Measurements from ENCODE around the gene CDH4. TPM values are rescaled to one million over a fixed set of nuclear protein-coding genes. Genes with fewer than 3 reads are reported as not detected.

The CDH4 gene
- total and polyA plus RNA-seq, 2 of the 8 experiments (the other 6 are each of a cell fraction or from before 2014, with no cell fraction given): 4.3 to 7.9 TPM

- no peak for TF ChIP-seq CHD2 (IDR thresholded peaks at IDR 0.05; ENCODE audit: low read length)
- TF ChIP-seq TEAD4 (IDR thresholded peaks at IDR 0.05; ENCODE audit: low read depth, low read length): no peak
- no peak for TF ChIP-seq CHD7 (IDR thresholded peaks at IDR 0.05; ENCODE audit: insufficient replicate concordance, low read length)
- no peak for TF ChIP-seq RBBP5 (IDR thresholded peaks at IDR 0.05; ENCODE audit: borderline replicate concordance, low read depth, low read length)
- no peak for TF ChIP-seq TBP (IDR thresholded peaks at IDR 0.05; ENCODE audit: low read depth, low read length)
- no peak for TF ChIP-seq RAD21 (IDR thresholded peaks at IDR 0.05 in 1 of 2, conservative IDR thresholded peaks at IDR 0.05 in 1 of 2; ENCODE audit: low read depth in 2 of 2, low read length in 2 of 2)
- TF ChIP-seq POLR2AphosphoS5 (IDR thresholded peaks at IDR 0.05; ENCODE audit: low read depth, low read length): no peak
- no peak for TF ChIP-seq PHF8 (conservative IDR thresholded peaks at IDR 0.05; ENCODE audit: low read depth, low read length)
Observed at GRCh38 chr20:61307686-61308476, 55.8 kb downstream of the CDH4 start (continued).

Measured in H1 (cell line).